Cardiac muscle cell (in vitro differentiated cells and primary cell): Measurements from ENCODE around the gene NUAK1. TPM values are rescaled to one million over a fixed set of nuclear protein-coding genes. Genes with fewer than 3 reads are reported as not detected.

Experiments used
- DNase-seq, 2 donors: peaks; one replicate each; pipeline versions ENCODE4 v3.0.0 to v3.0.0-alpha.2; 2010 to 2017; ENCODE audit warnings: low read depth in 1 of 2, low spot score in 1 of 2
- H3K27ac ChIP-seq: fragments of 200-600 bp; sonication (generic); 2 replicates; pipeline ENCODE4 v1.5.1; 2016
- H3K27me3 ChIP-seq: fragments of 200-600 bp; sonication (generic); 2 replicates; pipeline ENCODE4 v1.6.0; 2016; ENCODE audit warnings: control low read depth
- H3K36me3 ChIP-seq: fragments of 200-600 bp; sonication (generic); 2 replicates; pipeline ENCODE4 v1.5.1; 2016; ENCODE audit warnings: control low read depth
- H3K4me1 ChIP-seq: fragments of 200-600 bp; sonication (generic); 2 replicates; pipeline ENCODE4 v1.8.1; 2017; ENCODE audit warnings: low read depth, mild to moderate bottlenecking, mixed run types
- H3K4me3 ChIP-seq: fragments of 200-600 bp; sonication (generic); 2 replicates; pipeline ENCODE4 v1.5.1; 2016; ENCODE audit warnings: mild to moderate bottlenecking
- H3K9me3 ChIP-seq: fragments of 200-600 bp; sonication (generic); 2 replicates; pipeline ENCODE4 v1.5.1; 2017; ENCODE audit warnings: low read depth, mild to moderate bottlenecking, control low read depth
- polyA plus RNA-seq: library from polyadenylated mRNA; unstranded; fragments of >200 nt; fragmentation: Nextera tagmentation; extraction: Ambion mirVana; gene quantifications from 2 replicates; pipeline ENCODE4 v1.2.1, GENCODE V29; 2016
- total RNA-seq: library from RNA; depleted of rRNA; stranded (reverse); fragments of >200 nt; gene quantifications from 2 replicates; pipeline ENCODE4 v1.2.3, GENCODE V29; 2016
- TF ChIP-seq, protein P1 (sequence below): IDR thresholded peaks from 2 replicates; pipeline ENCODE4 v1.5.1; 2012; ENCODE audit warnings: low read depth, mild to moderate bottlenecking, low read length

The NUAK1 gene
- total and polyA plus RNA-seq, 2 experiments from 2014 or later = 2.9 to 7.2 TPM

DNA sequence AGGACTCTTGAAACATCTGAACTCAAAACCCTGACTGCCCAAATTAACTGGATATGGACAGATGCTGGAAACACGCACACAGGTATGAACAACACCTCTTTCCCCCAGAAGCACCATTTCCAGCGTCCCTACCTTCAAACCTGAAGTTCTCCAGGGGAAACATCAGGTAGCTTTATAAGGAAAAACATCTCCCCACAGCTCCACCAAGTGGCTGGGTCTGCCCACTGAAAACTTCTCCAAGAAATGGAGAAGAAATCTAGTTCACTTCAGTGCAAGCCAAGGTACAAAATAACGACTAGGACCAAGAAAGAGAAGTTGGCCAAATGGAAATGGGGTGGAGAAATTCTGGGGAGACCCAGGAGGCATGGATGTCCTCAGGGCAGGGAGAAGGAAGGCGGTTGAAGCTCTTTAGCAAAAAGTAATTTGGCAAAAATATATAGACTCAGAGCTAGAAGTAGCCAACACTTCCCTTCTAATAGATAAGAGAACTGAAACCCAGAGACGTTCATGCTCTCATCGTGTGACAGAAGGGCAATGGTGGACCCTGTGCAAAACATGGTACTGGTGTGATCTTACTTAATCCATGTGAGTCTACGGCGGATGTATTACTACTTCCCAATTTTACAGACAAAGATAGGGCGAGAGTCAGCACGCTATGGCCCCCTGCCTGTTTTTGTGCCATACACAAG, 10.5 kb upstream of the NUAK1 start:
- Histone ChIP-seq H3K4me3 (no peak overlapping the region), H3K4me1 (peaks cover 27% of the 10 kb centered on the region), H3K27ac (no peak overlapping the region), H3K27me3 (no peaks in the 10 kb centered on the region), H3K36me3 (no peaks in the 10 kb centered on the region), H3K9me3 (no peaks in the 10 kb centered on the region)
- TF ChIP-seq, protein P1, sequence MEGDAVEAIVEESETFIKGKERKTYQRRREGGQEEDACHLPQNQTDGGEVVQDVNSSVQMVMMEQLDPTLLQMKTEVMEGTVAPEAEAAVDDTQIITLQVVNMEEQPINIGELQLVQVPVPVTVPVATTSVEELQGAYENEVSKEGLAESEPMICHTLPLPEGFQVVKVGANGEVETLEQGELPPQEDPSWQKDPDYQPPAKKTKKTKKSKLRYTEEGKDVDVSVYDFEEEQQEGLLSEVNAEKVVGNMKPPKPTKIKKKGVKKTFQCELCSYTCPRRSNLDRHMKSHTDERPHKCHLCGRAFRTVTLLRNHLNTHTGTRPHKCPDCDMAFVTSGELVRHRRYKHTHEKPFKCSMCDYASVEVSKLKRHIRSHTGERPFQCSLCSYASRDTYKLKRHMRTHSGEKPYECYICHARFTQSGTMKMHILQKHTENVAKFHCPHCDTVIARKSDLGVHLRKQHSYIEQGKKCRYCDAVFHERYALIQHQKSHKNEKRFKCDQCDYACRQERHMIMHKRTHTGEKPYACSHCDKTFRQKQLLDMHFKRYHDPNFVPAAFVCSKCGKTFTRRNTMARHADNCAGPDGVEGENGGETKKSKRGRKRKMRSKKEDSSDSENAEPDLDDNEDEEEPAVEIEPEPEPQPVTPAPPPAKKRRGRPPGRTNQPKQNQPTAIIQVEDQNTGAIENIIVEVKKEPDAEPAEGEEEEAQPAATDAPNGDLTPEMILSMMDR = peak; percentile 83
- DNase-seq = peak; percentile 38 to 58

DNA sequence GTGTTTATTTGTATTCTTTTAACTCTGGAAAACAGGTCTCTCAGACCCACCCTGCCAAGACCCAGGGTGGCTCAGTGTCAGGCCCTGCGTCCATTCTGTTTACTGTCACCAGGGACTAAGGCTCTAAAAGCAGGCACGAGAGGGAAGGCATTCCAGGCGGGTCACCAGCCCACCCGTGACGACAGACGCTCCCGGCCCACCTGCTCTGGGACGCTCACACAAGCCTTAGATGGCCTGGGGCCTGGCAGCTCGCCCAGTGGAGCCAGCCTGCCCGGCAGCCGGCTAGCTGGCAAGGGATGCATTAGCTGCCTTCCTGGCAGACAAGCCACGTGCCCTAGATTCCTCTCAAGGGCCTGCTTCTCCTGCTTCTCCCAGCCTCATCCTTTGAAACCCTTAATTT, 9.2 kb upstream of the NUAK1 start:
- no peaks in the 10 kb centered on the region for H3K27me3 ChIP-seq
- H3K9me3 ChIP-seq = no peaks in the 10 kb centered on the region
- H3K4me1 ChIP-seq = peaks cover 40% of the 10 kb centered on the region
- no peaks in the 10 kb centered on the region for H3K36me3 ChIP-seq
- no peak overlapping the region for H3K27ac ChIP-seq
- DNase-seq = peak in 1 of 2 donors; percentile 49
- TF ChIP-seq, protein P1 = no peak
- H3K4me3 ChIP-seq = no peak overlapping the region

DNA sequence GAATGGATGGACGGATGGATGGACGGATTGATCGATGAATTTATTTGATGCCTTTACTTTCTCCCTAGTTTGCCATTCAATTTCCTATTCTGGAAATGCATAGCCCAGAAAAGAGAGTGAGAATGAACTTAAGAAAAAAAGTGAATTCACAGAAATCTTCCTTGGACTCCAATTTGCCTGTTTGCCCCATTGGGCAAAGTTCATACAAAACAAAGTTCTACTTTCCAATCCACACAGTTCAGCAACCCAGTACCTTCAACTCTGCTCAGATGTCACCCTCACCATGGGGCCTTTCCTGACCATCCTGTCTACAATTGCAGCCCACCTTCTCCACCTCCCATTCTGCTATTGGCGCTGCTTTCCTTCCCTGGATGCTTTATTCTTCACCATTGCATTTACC, 8.2 kb upstream of the NUAK1 start:
- Histone ChIP-seq H3K36me3 (no peaks in the 10 kb centered on the region), H3K4me1 (peaks cover 49% of the 10 kb centered on the region), H3K4me3 (no peak overlapping the region), H3K27me3 (no peaks in the 10 kb centered on the region), H3K27ac (no peak overlapping the region), H3K9me3 (no peaks in the 10 kb centered on the region)
- TF ChIP-seq, protein P1 = no peak
- DNase-seq = no peak

DNA sequence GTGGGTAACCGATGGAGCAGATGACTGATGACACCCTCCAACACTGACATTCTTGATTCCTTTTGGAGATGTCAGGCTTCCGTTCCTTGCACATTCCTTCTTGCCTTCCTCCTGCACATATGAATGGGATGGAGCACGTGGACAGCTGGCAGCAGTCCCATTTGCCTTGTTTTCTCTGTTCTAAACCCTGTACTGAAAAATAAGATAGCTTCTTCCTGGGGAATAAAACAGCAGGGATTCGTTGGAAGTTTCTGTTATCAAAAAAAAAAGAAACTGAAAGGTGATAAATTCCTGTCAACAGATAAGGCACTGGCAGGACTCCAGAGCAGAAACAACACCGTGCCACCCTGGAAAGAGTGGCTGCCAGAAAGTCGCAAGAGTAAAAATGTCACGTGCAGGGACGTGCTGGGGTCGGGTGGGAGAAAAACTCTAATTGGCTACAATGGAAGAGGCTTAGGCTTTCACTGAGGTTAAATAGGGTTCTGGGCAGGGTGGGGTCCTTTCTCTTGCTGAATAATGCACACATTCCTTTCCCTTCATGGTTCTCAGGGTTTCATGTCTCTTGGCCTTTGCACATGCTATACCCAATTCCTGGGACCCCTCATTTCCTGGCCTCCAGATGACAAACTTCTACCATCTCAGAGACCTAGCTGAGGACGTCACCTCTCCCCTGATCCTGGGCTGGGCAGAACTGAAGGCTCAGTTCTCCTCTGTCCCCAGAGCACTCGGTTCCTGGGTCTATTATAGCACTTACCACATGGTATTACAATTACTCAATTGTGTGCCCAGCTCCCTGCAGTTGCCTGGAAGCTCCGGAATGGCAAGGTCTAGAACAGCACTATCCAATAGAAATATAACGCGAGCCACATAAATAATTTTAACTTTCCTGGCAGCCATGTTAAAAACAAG, 7.0 kb upstream of the NUAK1 start:
- Histone ChIP-seq H3K9me3 (no peaks in the 10 kb centered on the region), H3K36me3 (no peaks in the 10 kb centered on the region), H3K4me3 (no peak overlapping the region), H3K27me3 (no peaks in the 10 kb centered on the region), H3K4me1 (peaks cover 58% of the 10 kb centered on the region), H3K27ac (peak overlapping the region; percentile 92)
- TF ChIP-seq, protein P1 = no peak
- DNase-seq = peak; percentile 58 to 67

DNA sequence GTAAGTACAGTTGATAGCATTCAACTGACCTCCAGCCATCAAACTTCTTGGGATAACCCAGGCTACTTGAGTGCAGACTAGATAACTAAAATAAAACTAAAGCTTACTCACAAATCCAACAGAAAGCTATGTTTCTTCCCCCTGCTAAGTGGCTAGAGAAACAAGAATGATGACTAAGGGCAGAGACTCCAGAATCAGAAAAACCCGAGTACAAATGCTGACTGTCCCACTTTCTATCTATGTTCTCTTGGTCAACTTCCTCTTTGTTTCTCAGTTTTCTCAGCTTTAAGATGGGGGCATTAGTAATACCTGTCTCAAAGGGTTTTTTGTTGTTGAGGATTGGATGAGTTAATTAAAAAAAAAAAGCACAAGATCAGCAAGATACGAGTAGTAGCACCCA, 6.1 kb upstream of the NUAK1 start:
- Histone ChIP-seq H3K4me3 (no peak overlapping the region), H3K9me3 (no peaks in the 10 kb centered on the region), H3K27me3 (no peaks in the 10 kb centered on the region), H3K27ac (peak overlapping the region; percentile 92), H3K4me1 (peaks cover 63% of the 10 kb centered on the region), H3K36me3 (no peaks in the 10 kb centered on the region)
- TF ChIP-seq, protein P1 = no peak
- DNase-seq = no peak
